ENCODE measurements around the gene LYZL4. TPM values are rescaled to one million over a fixed set of nuclear protein-coding genes. Genes with fewer than 3 reads are reported as not detected.

Gene LYZL4
- total and polyA plus RNA-seq, 2 of the 4 experiments (the other 2 are of a cell fraction) = not detected

DNA sequence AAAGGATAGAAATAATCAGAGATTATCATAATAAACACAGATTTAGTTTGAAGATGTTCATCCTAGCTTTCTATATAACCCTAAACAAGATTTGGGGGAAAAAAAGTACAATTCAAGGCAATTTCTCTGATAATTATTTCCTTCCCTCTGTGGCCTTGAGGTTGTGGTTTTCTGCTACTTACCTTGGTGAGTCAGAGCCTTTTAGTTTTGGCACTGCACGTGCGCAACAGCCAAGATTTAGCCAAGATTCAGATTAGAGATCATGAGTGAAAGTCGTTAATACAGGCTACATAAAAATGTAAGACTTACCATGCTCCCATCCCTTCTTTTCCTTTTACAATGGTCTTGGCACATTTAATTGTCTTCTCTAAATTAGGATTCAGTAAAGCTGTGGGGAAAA lies 6.7 kb downstream of the LYZL4 start:
- Histone ChIP-seq H3K18ac (ENCODE audit: low read depth, low read length) (no peak overlapping the region), H4K91ac (ENCODE audit: insufficient read depth, low read depth, low read length) (no peak overlapping the region), H2BK15ac (ENCODE audit: low read depth, low read length) (no peak overlapping the region), H3K4me3 (ENCODE audit: insufficient read depth, low read depth, low read length) (no peak overlapping the region), H2AK5ac (ENCODE audit: low read depth, low read length) (no peak overlapping the region), H3K4me2 (ENCODE audit: low read depth, low read length) (no peak overlapping the region), H2AK9ac (replicated peaks; ENCODE audit: low read depth, low read length, poor library complexity) (no peak overlapping the region), H3K9ac (ENCODE audit: low read depth, low read length) (no peak overlapping the region), H3K14ac (replicated peaks; ENCODE audit: low read depth, low read length) (no peak overlapping the region), H3K23ac (ENCODE audit: low read depth, low read length) (no peak overlapping the region), H3K56ac (ENCODE audit: extremely low read depth, insufficient read depth, low read length) (no peak overlapping the region), H3K9me1 (ENCODE audit: insufficient read depth, low read length) (no peaks in the 10 kb centered on the region), H2BK20ac (ENCODE audit: low read depth, low read length) (no peak overlapping the region), H3K27me3 (ENCODE audit: control insufficient read depth, insufficient read depth, low read length) (no peaks in the 10 kb centered on the region), H4K8ac (ENCODE audit: low read depth in 2 of 2, low read length in 2 of 2) (no peak overlapping the region), H3K4ac (ENCODE audit: low read depth, low read length) (no peak overlapping the region), H3K36me3 (ENCODE audit: control insufficient read depth, insufficient read depth, low read length) (no peaks in the 10 kb centered on the region), H2AFZ (replicated peaks; ENCODE audit: low read length, poor library complexity) (no peak overlapping the region), H4K20me1 (ENCODE audit: insufficient read depth, low read length) (no peaks in the 10 kb centered on the region), H3K4me1 (ENCODE audit: control insufficient read depth, insufficient read depth, low read length) (no peaks in the 10 kb centered on the region), H3K9me3 (ENCODE audit: control insufficient read depth, insufficient read depth, low read length) (no peaks in the 10 kb centered on the region), H3K27ac (ENCODE audit: insufficient read depth, low read length) (no peak overlapping the region), H3K79me1 (ENCODE audit: low read depth in 1 of 2, low read length in 2 of 2) (no peaks in the 10 kb centered on the region), H4K5ac (ENCODE audit: low read depth, low read length) (no peak overlapping the region), H2BK5ac (ENCODE audit: low read depth, low read length, poor library complexity, severe bottlenecking) (no peak overlapping the region), H2BK120ac (ENCODE audit: low read depth, low read length) (no peak overlapping the region)
- TF ChIP-seq MAFK (IDR thresholded peaks at IDR 0.05; ENCODE audit: low read depth, low read length) (no peak), NFE2L2 (IDR thresholded peaks at IDR 0.05; ENCODE audit: low read depth, low read length) (no peak), RFX5 (IDR thresholded peaks at IDR 0.05; ENCODE audit: low read depth, low read length) (no peak), CTCF (conservative IDR thresholded peaks at IDR 0.05; ENCODE audit: low read depth, low read length) (no peak), POLR2A (IDR thresholded peaks at IDR 0.05; ENCODE audit: low read depth, low read length) (no peak), RAD21 (IDR thresholded peaks at IDR 0.05; ENCODE audit: low read length) (no peak), RCOR1 (IDR thresholded peaks at IDR 0.05; ENCODE audit: insufficient replicate concordance, low read length) (no peak), SMC3 (IDR thresholded peaks at IDR 0.05; ENCODE audit: low read depth, low read length) (no peak), USF2 (IDR thresholded peaks at IDR 0.05; ENCODE audit: low read depth, low read length) (no peak), MXI1 (IDR thresholded peaks at IDR 0.05; ENCODE audit: borderline replicate concordance, low read depth, low read length) (no peak), CHD1 (IDR thresholded peaks at IDR 0.05; ENCODE audit: low read depth, low read length) (no peak), FOS (IDR thresholded peaks at IDR 0.05; ENCODE audit: low read depth, low read length) (no peak), CEBPB (IDR thresholded peaks at IDR 0.05; ENCODE audit: low read depth, low read length) (no peak), MAZ (IDR thresholded peaks at IDR 0.05; ENCODE audit: borderline replicate concordance, low read depth, low read length) (no peak), BHLHE40 (IDR thresholded peaks at IDR 0.05; ENCODE audit: low read depth, low read length) (no peak)
- TF ChIP-seq, protein P1, sequence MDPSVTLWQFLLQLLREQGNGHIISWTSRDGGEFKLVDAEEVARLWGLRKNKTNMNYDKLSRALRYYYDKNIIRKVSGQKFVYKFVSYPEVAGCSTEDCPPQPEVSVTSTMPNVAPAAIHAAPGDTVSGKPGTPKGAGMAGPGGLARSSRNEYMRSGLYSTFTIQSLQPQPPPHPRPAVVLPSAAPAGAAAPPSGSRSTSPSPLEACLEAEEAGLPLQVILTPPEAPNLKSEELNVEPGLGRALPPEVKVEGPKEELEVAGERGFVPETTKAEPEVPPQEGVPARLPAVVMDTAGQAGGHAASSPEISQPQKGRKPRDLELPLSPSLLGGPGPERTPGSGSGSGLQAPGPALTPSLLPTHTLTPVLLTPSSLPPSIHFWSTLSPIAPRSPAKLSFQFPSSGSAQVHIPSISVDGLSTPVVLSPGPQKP (IDR thresholded peaks at IDR 0.05; ENCODE audit: borderline replicate concordance, low read depth, low read length) = no peak
- CTCF ChIA-PET = no interaction called here
- dilution Hi-C loops (cut with HindIII; ENCODE audit: low sequenced_read_pairs, unreplicated experiment) = no loop called here
- POLR2A ChIA-PET (ENCODE audit: unreplicated experiment) = no interaction called here
- BruUV-seq (replicated peaks) = no TSS peak
- no peak for DNase-seq
- intact Hi-C loops (cut with micrococcal nuclease) = no loop called here
- in situ Hi-C loops (cut with MboI; ENCODE audit: low sequenced_read_pairs) = no loop called here
- no CpG with 5 or more reads among the region's 3 CpGs for WGBS, 2 experiments (ENCODE audit: extremely low coverage in 2 of 2, insufficient read length in 1 of 2)
- ATAC-seq (ENCODE audit: low read depth) = no peak

All from IMR-90 (cell line).